HG03139 (cell line): ENCODE measurements around the gene TPST1.
"Not testable (repeated sequence)": the region's sequence is repeated elsewhere in the genome, so short reads cannot be mapped to it uniquely, and the experiment has no call there.

Source experiments
- ATAC-seq: cut with Tn5 transposase; IDR thresholded peaks from one replicate; pipeline ENCODE4 v1.9.1; 2021; ENCODE audit not compliant: unreplicated experiment

Gene TPST1

DNA sequence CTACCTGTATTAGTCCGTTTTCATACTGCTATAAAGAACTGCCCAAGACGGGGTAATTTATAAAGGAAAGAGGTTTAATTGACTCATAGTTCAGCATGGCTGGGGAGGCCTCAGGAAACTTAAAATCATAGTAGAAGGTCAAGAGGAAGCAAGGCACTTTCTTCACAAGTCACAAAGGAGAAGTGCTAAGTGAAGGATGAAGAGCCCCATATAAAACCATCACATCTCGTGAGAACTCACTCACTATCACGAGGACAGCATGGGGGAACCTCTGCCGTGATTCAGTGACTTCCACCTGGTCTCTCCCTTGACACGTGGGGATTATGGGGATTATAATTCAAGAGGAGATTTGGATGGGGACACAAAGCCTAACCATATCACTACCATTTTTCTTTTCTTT lies 119.9 kb downstream of the TPST1 start:
- ATAC-seq = not testable (repeated sequence)

DNA sequence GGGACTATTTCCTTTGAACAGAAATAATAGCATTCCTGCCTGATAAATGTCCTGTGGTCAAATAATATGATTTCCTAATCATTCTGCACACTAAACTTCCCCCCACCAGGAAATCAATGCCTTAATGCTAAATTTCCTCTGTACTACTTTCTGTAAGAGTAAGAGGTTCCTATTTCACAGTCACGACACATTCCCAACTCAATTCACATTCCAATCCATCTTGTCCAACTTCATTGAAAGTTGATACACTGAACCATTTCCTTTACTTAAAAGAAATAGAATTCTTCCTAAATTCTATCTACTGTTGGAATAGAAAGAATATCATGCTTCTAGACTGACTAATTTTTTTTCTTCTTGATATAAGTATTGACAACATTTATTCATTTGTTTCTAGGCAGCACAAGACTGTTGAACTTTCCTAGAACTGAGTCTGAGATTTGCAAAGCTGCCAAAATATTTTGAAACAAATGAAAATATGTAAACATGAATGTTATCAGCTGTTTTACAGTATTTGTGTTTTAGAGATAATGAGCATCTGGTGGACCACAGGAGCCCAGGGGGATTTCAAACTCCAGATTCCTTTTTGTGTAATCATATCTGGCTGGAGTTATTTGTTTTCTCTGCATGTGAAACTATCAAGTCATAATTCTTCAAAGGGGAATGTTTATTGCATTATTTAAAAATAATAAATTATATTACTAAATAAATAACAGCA lies 121.5 kb downstream of the TPST1 start:
- ATAC-seq = no peak

DNA sequence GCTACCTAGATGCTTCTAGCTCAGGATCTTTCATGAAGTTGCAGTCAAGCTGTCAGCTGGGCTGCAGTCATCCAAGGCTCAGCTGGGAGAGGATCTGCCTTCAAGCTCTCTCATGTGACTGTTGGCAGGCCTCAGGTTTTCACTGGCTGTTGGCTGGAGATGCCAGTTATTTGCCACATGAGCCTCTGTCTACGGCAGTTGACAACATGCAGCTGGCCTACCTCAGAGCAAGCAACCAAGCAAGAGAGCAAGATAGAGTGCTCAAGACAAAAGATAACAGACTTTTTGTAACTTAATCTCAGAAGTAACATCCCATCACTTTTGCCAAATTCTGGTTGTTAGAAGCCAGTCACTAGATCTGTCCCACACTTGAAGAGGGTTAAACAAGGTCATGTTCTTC lies 125.8 kb downstream of the TPST1 start:
- no peak for ATAC-seq

DNA sequence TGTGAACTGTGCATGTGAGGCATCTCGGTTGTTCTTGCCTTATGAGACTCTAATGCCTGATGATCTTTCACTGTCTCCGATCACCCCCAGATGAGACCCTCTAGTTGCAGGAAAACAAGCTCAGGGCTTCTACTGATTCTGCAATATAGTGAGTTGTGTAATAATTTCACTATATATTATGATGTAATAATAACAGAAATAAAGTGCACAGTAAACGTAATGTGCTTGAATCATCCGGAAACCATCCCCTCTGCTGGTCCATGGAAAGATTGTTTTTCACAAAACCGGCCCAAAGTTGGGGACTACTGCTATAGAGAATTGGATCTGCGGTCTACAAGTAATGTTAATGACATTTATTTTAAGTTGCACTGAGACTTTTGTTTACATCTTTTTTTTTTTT lies 126.7 kb downstream of the TPST1 start:
- ATAC-seq = no peak

DNA sequence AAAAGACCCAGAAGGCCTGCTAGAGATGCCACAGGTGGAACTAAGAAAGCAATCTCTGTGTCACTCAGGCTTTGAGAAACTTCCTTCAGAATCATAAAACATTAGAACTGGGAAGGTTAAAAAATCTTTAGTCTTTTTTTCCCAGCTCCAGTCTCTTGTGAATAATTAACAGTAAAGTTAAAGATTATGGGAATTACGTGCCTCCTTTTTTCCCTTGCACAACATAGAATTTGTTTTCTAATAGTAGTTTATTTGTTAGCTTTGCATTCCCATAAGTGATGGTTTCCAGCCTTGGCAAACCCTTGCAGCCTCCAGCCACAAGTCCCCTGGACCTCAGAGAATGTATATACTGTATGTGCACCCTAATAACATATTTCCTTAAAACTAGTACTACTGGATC lies 128.3 kb downstream of the TPST1 start:
- ATAC-seq = no peak

DNA sequence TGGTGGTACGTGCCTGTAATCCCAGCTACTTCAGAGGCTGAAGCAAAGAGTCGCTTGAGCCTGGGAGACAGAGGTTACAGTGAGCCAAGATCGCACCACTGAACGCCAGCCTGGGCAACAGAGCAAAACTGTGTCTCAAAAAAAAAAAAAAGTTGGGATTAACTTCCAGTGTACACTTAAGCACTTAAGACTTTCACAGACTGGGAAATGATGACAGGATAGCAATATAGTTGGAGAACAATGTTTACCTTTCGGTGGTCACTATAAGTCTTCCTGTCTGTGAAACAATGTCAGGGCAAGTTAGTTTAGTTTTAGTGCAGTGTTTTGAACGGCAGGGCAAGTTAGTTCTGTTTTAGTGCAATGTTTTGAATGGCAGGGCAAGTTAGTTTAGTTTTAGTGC lies 130.2 kb downstream of the TPST1 start:
- no peak for ATAC-seq

DNA sequence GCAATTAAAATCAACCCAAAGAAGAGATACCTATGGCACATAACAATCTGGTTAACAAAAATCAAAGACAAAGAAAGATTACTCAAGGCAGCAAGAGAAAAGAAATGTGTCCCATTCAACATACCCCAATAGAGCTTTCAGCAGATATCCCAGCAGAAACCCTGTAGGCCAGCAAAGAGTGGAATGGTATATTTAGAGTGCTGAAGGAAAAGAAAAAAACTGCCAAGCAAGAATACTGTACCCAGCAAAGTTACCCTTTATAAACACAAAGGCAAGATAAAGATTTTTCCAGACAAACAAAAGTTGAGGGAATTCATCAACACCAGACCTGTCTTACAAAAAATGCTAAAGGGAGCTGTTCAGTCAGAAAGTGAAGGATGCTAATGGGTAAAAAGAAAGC lies 131.6 kb downstream of the TPST1 start:
- ATAC-seq = no peak

DNA sequence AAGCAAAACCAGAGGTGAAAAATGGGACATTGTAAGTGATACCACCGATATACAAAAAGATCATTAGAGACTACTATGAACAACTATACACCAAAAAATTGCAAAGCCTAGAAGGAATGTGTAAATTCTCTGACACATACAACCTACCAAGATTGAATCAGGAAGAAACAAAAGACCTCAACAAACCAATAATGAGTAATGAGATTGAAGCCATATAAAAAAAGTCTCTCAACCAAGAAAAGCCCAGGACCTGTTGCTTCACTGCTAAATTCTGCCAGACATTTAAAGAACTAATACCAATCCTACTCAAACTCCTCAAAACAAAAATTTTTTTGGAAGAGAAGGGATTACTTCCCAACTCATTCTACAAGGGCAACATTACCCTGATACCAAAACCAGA lies 134.0 kb downstream of the TPST1 start:
- no peak for ATAC-seq

DNA sequence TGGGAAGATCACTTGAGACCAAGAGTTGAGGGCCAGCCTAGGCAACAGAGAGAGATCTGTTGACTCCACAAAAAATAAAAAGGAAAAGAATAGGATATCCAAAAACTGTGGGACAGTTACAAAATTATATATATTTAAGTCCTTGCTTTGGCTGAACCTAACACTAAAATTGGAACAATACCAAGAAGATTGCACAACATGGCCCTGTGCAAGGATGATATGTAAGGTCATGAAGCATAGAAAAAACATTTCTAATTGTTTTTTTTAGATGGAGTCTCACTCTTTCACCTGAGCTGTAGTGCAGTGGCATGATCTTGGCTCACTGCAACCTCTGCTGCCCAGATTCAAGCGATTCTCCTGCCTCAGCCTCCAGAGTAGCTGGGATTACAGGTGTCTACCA lies 139.0 kb downstream of the TPST1 start:
- ATAC-seq = no peak

DNA sequence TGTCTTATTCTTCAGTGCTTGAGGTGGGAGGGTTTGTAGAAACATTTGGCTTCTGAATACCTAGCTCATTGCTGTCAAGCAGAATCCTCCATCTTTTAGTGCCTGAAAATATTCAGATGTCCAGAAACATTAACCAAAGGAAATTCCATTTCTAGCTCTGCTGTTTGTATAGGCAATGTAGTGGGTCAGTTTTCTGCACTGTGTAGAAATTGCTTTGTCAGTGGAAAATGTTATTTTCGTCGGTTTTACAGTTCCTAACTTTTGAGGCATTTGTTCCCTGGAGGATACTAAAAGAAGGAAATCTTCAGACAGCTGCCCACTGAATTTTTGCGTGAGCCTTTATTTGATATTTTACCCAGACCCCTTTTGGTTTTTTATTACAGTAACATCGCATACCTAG lies 143.4 kb downstream of the TPST1 start:
- no peak for ATAC-seq

DNA sequence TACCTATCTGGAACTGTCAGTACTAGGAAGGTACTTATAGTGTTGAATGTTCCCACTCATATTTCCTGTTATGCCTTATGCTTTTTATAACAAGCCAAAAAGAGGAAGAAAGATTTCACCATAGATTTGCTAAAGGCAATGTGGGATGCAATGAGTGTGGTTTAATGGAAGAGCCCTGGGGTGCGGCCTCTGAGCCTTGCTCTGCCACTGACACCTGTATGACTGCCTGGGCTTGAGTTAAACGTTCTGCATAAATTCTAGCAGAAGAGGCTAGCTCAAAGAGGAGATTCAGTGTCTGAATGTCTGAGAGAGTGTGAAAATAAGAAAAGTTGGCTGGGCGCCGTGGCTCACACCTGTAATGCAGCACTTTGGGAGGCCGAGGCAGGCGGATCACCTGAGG lies 143.8 kb downstream of the TPST1 start:
- ATAC-seq = no peak

DNA sequence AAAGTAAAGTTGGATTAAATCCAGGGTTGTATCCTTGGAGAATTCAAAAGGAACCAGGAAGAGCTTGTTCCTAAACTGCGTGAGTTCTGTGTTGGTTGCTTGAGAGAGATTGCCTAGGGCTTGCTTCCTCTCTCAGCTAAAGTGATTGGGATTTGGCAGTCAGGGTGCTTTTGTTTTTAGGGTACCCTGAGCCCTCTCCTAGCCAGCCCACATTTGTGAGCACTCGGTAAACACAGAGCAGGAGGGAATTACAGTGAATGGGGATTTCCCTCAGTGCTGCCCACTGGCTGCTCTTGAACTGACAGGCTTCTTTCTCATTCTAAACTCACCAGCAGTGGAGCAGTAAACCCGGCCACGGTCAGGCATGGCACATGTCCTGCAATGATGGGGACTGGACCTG lies 146.9 kb downstream of the TPST1 start:
- no peak for ATAC-seq

DNA sequence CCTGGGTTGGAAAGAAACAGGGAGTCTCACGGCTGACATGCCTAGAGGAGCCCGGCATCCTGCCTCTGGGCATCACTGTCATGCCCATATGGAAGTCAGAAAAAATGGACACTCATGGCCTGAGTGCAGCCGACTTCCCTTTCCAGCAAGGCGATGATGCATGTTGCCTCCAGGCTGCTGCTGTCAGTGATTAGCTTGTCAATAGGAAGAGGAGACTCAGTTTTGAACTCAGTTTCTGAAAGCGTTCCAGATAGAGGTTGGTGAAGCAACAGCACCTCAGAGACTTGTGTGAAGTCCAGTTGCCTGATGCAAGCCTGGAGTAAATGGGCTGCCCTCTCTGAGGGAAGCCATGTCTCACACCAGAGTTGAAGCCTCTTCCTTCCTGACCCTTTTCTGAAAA lies 148.4 kb downstream of the TPST1 start:
- ATAC-seq = no peak

DNA sequence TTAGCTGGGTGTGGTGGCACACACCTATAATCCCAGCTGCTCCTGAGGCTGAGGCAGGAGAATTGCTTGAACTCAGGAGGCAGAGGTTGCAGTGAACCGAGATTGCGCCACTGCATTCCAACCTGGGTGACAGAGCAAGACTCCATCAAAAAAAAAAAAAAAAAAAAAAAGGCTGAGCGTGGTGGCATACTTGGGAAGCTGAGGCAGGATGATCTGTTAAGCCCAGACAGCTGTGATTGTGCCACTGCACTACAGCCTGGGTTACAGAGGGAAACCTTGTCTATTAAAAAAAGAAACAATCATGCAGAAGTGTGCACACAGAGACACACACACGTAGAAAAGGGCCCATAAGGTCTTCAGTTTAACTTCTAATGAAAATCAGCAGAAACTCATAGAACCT lies 150.6 kb downstream of the TPST1 start:
- ATAC-seq = no peak

DNA sequence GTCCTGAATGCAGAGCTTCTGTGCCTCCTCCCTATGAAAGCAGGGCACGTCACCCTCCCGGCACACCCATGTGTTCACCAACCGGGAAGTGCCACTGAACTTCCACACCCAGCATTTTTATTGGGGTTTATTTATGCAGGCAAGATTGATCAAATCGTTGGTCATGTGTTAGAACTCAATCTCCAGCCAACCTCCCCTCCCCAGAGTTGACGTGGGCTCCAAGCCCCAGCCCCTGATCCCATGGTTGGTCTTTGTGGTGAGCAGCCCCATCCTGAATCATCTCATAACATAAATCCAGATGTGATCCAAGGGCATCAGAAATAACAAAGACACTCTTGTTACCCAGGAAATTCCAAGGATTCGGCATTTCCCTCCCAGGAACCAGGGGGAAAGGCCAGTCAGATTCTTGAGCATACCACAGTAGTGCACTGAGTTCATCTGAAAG lies 151.2 kb downstream of the TPST1 start:
- no peak for ATAC-seq

DNA sequence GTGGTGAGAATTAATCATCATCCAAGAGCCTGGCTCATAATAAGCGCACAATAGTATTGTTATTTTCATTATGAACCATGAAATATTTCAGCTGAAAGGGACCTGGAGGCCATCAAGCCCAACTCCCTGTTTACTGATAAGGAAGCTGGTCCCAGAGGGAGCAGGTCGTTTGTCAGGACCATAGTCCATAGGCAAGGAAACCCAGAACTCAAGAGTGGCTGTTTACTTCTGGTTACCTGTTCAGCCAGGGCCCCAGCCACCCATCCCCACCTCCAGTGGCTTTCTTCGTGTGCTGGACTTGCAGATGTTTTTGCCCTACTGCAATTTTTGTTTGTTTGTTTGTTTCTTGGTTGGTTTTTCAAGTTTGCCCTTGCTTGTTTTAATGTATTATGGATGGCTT lies 152.0 kb downstream of the TPST1 start:
- ATAC-seq = no peak

DNA sequence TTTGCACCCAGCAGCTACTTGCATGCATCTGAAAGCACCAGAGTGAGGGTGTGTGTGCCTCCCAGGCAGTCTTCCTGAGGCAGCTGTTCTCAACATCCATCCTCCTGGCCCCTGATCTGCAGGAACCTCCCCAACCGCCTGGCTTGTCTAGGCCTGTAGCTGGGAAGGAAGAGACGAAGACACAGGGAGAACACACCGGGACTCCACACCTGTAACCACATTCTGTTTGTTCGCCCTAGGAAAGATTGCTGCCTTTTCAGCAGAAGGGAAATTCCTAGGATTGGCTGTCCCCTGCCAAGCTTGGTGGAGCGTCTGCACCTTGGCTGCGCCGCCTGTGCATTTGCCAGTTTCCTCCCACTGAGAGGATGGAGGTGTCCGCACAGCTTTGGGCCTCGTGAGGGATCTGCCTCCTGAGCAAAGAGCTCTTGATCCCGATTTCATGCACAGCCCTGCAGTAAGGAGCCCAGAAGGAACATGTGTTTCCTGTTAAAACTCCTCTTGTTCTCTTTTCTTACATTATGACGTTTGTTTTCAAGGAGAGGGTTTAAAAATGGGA lies 154.6 kb downstream of the TPST1 start:
- no peak for ATAC-seq

DNA sequence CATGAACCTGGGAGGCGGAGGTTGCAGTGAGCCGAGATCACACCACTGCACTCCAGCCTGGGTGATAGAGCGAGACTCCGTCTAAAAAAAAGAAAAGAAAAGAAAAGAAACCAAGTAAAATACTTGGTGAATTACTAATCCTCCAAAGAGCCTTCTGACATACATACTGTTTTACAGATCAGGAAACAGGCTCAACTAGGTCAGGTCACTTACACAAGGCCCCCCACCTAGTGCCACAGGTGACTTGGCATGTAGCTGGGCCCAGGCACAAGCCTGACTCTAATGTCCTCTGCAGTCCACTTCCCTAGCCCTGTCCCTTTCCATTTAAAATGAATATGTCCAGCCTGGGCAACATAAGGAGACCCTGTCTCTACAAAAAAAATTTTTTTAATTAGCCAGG lies 157.0 kb downstream of the TPST1 start:
- no peak for ATAC-seq

DNA sequence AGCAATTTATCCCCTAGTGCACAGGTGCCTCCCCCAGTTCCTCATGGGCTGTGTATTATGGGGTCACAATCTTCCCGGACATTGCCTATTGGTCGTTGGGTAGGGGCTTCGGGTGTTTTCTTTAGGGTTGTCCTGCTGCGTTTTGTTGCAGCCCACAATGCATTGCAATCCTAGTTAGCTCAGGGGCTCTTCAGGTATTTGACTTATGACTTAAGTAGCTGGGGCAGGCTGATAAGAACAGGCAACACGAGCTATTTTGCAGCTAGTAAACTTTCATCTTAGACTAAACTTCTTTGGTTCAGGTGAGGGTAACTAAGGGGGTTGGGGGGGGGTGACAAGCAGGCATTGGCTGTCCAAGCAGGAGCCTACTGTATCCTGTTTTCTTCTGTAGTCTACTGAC lies 158.5 kb downstream of the TPST1 start:
- no peak for ATAC-seq

DNA sequence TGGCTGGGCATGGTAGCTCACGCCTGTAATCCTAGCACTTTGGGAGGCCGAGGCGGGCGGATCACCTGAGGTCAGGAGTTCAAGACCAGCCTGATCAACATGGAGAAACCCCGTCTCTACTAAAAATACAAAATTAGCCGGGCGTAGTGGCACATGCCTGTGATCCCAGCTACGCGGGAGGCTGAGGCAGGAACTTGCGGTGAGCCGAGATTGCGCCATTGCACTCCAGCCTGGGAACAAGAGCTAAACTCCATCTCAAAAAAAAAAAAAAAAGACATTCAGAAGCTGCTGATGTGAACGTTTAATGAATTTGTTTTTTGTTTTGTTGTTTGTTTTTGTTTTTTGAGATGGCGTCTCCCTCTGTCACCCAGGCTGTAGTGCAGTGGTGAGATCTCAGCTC lies 159.9 kb downstream of the TPST1 start:
- not testable (repeated sequence) for ATAC-seq

DNA sequence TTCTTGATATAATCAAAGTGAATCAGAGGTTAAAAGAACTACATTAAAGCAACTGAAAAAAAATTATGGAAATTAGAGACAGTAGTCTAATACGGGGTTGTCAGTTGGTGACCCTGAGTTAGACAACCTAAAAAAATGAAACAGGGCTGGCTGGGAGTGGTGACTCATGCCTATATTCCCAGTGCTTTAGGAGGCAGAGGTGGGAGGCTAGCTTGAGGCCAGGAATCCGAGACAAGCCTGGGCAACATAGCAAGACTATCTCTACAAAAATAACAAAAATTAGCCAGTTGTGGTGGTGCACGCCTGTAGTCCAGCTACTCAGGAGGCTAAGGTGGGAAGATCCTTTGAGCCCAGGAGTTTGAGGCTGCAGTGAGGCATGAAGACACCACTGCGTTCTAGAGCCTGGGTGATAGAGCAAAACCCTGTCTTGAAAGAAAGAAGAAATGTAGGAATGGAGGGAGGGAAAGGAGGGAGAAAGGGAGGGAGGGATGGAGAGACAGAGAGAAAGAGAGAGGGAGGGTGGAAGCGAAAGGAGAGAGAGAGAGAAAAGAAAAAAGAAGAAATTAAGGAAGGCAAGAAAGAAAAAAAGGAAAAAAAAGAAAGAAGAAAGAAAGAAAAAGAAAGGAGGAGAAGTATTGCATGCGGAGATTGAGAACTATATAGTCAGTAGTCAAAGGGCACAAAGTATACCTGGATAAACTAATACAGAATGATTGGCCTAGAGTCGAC lies 166.1 kb downstream of the TPST1 start:
- no peak for ATAC-seq

DNA sequence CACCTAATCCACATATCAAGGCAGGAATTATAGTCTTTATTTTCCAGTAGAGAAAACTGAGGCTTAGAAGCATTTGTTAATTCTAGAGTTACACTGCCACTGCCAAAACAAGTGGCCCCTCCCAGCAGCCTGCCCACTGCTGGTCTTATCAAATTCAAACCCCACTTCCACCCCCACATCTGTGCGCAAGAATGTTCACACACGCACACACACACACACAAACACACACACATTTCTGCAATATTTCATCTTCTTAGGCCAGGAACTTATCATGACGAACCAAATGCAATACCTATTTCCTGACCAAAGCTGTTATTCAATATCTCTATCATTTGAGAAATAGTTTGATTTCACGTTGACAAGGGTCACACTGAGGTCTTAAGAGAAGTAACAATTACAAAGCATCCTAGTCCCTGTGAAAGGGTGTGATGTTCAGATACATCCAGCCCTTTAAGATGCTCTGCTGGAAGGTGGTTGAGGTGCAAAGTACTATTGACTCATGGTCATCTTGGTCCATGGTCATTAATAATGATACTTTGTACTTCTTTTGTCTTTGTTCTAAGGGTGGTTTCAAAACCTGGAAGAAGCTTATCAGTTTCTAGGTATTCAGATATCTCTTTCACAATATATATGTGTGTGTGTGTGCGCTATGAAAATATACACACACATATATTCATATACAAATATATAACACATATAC lies 169.2 kb downstream of the TPST1 start:
- ATAC-seq = not testable (repeated sequence)
